ENCODE data around the gene CYP4F3. TPM values are rescaled to one million over a fixed set of nuclear protein-coding genes. Genes with fewer than 3 reads are reported as not detected.

The CYP4F3 gene
- total RNA-seq, 1 experiment from 2014 or later: 57.6 TPM

- CTCF ChIA-PET: no interaction called here
- intact Hi-C loops (cut with micrococcal nuclease; ENCODE audit: unreplicated experiment): no loop called here
- POLR2A ChIA-PET (ENCODE audit: unreplicated experiment): no interaction called here
- Histone ChIP-seq H3K9me3 (ENCODE audit: insufficient read depth, low read depth) (no peaks in the 10 kb centered on the region), H3K27me3 (ENCODE audit: insufficient read depth, low read depth) (no peaks in the 10 kb centered on the region), H2AFZ (no peak overlapping the region), H3K9me2 (ENCODE audit: insufficient read depth) (no peaks in the 10 kb centered on the region), H3K4me2 (no peak overlapping the region), H3K4me3 (no peak overlapping the region), H3K79me2 (ENCODE audit: low read depth) (no peaks in the 10 kb centered on the region), H3K4me1 (replicated peaks; ENCODE audit: insufficient read depth) (peaks cover 16% of the 10 kb centered on the region), H4K20me1 (ENCODE audit: insufficient read depth) (no peaks in the 10 kb centered on the region), H3F3A (ENCODE audit: insufficient read depth, low read depth) (peaks cover 6% of the 10 kb centered on the region; the same call in 1 of the 2 replicates), H3K27ac (no peak overlapping the region), H3K36me3 (ENCODE audit: low read depth) (no peaks in the 10 kb centered on the region)
- TF ChIP-seq EZH2 (IDR thresholded peaks at IDR 0.05; ENCODE audit: low read depth): no peak
- no peak for TF ChIP-seq CTCF (conservative IDR thresholded peaks at IDR 0.05)
- no peak for DNase-seq
- BruUV-seq (replicated peaks): no TSS peak
These were observed 22.4 kb upstream of the CYP4F3 start for GRCh38 chr19:15618321-15618720.

GRCh38 chr19:15621801-15622200 is 18.9 kb upstream of the CYP4F3 start:
- no peaks in the 10 kb centered on the region for H3K9me3 ChIP-seq (ENCODE audit: insufficient read depth, low read depth)
- H3F3A ChIP-seq (ENCODE audit: insufficient read depth, low read depth): no peaks in the 10 kb centered on the region
- no peaks in the 10 kb centered on the region for H4K20me1 ChIP-seq (ENCODE audit: insufficient read depth)
- H3K27me3 ChIP-seq (ENCODE audit: insufficient read depth, low read depth): no peaks in the 10 kb centered on the region
- TF ChIP-seq EZH2 (IDR thresholded peaks at IDR 0.05; ENCODE audit: low read depth): no peak
- no peak for TF ChIP-seq CTCF (conservative IDR thresholded peaks at IDR 0.05)
- H3K36me3 ChIP-seq (ENCODE audit: low read depth): no peaks in the 10 kb centered on the region
- CTCF ChIA-PET: no interaction called here
- H3K27ac ChIP-seq: no peak overlapping the region
- intact Hi-C loops (cut with micrococcal nuclease; ENCODE audit: unreplicated experiment): no loop called here
- H3K79me2 ChIP-seq (ENCODE audit: low read depth): no peaks in the 10 kb centered on the region
- H3K4me3 ChIP-seq: no peak overlapping the region
- POLR2A ChIA-PET (ENCODE audit: unreplicated experiment): interaction anchor here (0.6 kb wide), 1 partner anchor 110 kb away, joined by 4 read pairs; no protein-coding TSS in a partner anchor
- no TSS peak for BruUV-seq (replicated peaks)
- H3K4me2 ChIP-seq: no peak overlapping the region
- no peaks in the 10 kb centered on the region for H3K9me2 ChIP-seq (ENCODE audit: insufficient read depth)
- DNase-seq: no peak
- H3K4me1 ChIP-seq (replicated peaks; ENCODE audit: insufficient read depth): no peaks in the 10 kb centered on the region
- no peak overlapping the region for H2AFZ ChIP-seq

- DNase-seq: peak in 1 of 2 experiments; percentile 70
- H3K27me3 ChIP-seq (ENCODE audit: insufficient read depth, low read depth): no peaks in the 10 kb centered on the region
- intact Hi-C loops (cut with micrococcal nuclease; ENCODE audit: unreplicated experiment): no loop called here
- no peaks in the 10 kb centered on the region for H3K9me3 ChIP-seq (ENCODE audit: insufficient read depth, low read depth)
- ChIA-PET CTCF (no interaction called here), POLR2A (ENCODE audit: unreplicated experiment) (no interaction called here)
- TF ChIP-seq EZH2 (IDR thresholded peaks at IDR 0.05; ENCODE audit: low read depth) (no peak), CTCF (conservative IDR thresholded peaks at IDR 0.05) (no peak)
- no peak overlapping the region for H3K4me3 ChIP-seq
- H2AFZ ChIP-seq: no peak overlapping the region
- H3K4me1 ChIP-seq (replicated peaks; ENCODE audit: insufficient read depth): no peaks in the 10 kb centered on the region
- H4K20me1 ChIP-seq (ENCODE audit: insufficient read depth): no peaks in the 10 kb centered on the region
- H3F3A ChIP-seq (ENCODE audit: insufficient read depth, low read depth): no peaks in the 10 kb centered on the region
- H3K79me2 ChIP-seq (ENCODE audit: low read depth): no peaks in the 10 kb centered on the region
- no peaks in the 10 kb centered on the region for H3K36me3 ChIP-seq (ENCODE audit: low read depth)
- H3K9me2 ChIP-seq (ENCODE audit: insufficient read depth): no peaks in the 10 kb centered on the region
- no peak overlapping the region for H3K4me2 ChIP-seq
- BruUV-seq (replicated peaks): no TSS peak
- no peak overlapping the region for H3K27ac ChIP-seq
These were observed 17.7 kb upstream of the CYP4F3 start for GRCh38 chr19:15622991-15623390.

Measured in PC-9 (cell line).